Uterus (tissue), 2 donors: ENCODE data around the gene REV3L.
"Not testable (repeated sequence)": the region's sequence is repeated elsewhere in the genome, so short reads cannot be mapped to it uniquely, and the experiment has no call there.

Experiments
- CTCF ChIP-seq, 4 experiments: fragments of 200-600 bp in 2 of 4; fragments of 450-650 bp in 2 of 4; sonication (generic) in 2 of 4; IDR thresholded peaks; one replicate each; pipeline ENCODE4 v1.5.1; 2016 to 2019; ENCODE audit warnings: antibody characterized with exemption in 4 of 4, mild to moderate bottlenecking in 2 of 4, moderate library complexity in 1 of 4
- POLR2A ChIP-seq, 2 donors: fragments of 450-650 bp; IDR thresholded peaks; one replicate each; pipeline ENCODE4 v1.6.1; 2016; ENCODE audit warnings: antibody characterized with exemption in 2 of 2, mild to moderate bottlenecking in 1 of 2, moderate library complexity in 1 of 2

GRCh38 chr6:111514531-111514930 is 31.5 kb upstream of the REV3L start:
- not testable (repeated sequence) for TF ChIP-seq CTCF, POLR2A (IDR thresholded peaks at IDR 0.05)
